DND-41 (cell line): ENCODE results near the gene CNPPD1.

ENCODE experiments used
- EZH2 ChIP-seq: IDR thresholded peaks from 3 replicates; pipeline ENCODE4 v1.6.1; 2012; ENCODE audit warnings: borderline replicate concordance, low read depth, mild to moderate bottlenecking, moderate library complexity, low read length, inconsistent platforms; ENCODE audit not compliant: severe bottlenecking
- TF ChIP-seq, protein P1 (sequence below): IDR thresholded peaks from 2 replicates; pipeline ENCODE4 v1.5.1; 2012; ENCODE audit warnings: borderline replicate concordance, low read length, moderate library complexity, mild to moderate bottlenecking; ENCODE audit not compliant: poor library complexity, severe bottlenecking; ENCODE audit errors: extremely low read depth

DNA sequence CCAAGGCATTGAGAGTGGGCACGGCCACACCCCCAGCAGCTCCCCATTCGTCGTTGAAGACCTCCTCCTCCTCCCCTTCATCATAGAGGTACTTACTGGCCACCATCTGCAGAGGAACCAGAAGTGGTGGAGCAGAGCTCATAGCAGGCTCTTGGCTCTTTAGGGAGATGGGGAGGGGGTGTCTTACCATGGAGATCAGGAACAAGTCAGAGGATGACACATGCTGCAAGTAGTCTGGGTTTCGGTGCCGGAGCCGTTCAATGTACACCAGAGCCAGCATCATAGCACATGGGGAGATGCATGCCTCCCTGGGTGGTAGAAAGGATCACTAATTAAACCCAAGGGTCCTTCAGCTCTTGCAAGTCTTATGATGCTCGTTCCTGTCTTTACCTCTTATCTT is 1.9 kb downstream of the CNPPD1 start:
- TF ChIP-seq, protein P1, sequence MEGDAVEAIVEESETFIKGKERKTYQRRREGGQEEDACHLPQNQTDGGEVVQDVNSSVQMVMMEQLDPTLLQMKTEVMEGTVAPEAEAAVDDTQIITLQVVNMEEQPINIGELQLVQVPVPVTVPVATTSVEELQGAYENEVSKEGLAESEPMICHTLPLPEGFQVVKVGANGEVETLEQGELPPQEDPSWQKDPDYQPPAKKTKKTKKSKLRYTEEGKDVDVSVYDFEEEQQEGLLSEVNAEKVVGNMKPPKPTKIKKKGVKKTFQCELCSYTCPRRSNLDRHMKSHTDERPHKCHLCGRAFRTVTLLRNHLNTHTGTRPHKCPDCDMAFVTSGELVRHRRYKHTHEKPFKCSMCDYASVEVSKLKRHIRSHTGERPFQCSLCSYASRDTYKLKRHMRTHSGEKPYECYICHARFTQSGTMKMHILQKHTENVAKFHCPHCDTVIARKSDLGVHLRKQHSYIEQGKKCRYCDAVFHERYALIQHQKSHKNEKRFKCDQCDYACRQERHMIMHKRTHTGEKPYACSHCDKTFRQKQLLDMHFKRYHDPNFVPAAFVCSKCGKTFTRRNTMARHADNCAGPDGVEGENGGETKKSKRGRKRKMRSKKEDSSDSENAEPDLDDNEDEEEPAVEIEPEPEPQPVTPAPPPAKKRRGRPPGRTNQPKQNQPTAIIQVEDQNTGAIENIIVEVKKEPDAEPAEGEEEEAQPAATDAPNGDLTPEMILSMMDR, result no peak
- no peak for TF ChIP-seq EZH2
